GM18868 (cell line): Measurements from ENCODE around the gene ADARB2.
A peak's percentile ranks its signal among the peaks of the same experiment; 100 is the strongest.

ENCODE experiments used
- ATAC-seq: cut with Tn5 transposase; IDR thresholded peaks from one replicate; pipeline ENCODE4 v1.9.1; 2021; ENCODE audit warnings: mild to moderate bottlenecking, moderate library complexity; ENCODE audit not compliant: unreplicated experiment

Gene ADARB2

GRCh38 chr10:1736144-1736971 is 967 bp downstream of the ADARB2 start:
- ATAC-seq = no peak

GRCh38 chr10:1735562-1735961 is 1.8 kb downstream of the ADARB2 start:
- no peak for ATAC-seq

- ATAC-seq = no peak
Measured at GRCh38 chr10:1734288-1734687, 3.0 kb downstream of the ADARB2 start.

GRCh38 chr10:1733720-1734119 is 3.6 kb downstream of the ADARB2 start:
- no peak for ATAC-seq

GRCh38 chr10:1732564-1732996 is 4.7 kb downstream of the ADARB2 start:
- ATAC-seq = no peak

GRCh38 chr10:1731592-1731991 is 5.7 kb downstream of the ADARB2 start:
- peak; percentile 49 for ATAC-seq

GRCh38 chr10:1729751-1730150 is 7.6 kb downstream of the ADARB2 start:
- ATAC-seq = no peak

- no peak for ATAC-seq
Measured at GRCh38 chr10:1726861-1727260, 10.5 kb downstream of the ADARB2 start.

- no peak for ATAC-seq
Measured at GRCh38 chr10:1724921-1725488, 12.3 kb downstream of the ADARB2 start.

- no peak for ATAC-seq
Measured at GRCh38 chr10:1716839-1717238, 20.5 kb downstream of the ADARB2 start.

GRCh38 chr10:1715821-1716220 is 21.5 kb downstream of the ADARB2 start:
- peak; percentile 59 for ATAC-seq

GRCh38 chr10:1712944-1713671 is 24.2 kb downstream of the ADARB2 start:
- ATAC-seq = no peak

GRCh38 chr10:1712314-1712713 is 25.0 kb downstream of the ADARB2 start:
- ATAC-seq = no peak

GRCh38 chr10:1709161-1709560 is 28.2 kb downstream of the ADARB2 start:
- no peak for ATAC-seq

GRCh38 chr10:1708746-1709145 is 28.6 kb downstream of the ADARB2 start:
- ATAC-seq = no peak

- ATAC-seq = no peak
Measured at GRCh38 chr10:1706711-1707110, 30.6 kb downstream of the ADARB2 start.

GRCh38 chr10:1706256-1706655 is 31.1 kb downstream of the ADARB2 start:
- ATAC-seq = no peak

GRCh38 chr10:1698185-1698584 is 39.1 kb downstream of the ADARB2 start:
- no peak for ATAC-seq

GRCh38 chr10:1696106-1696505 is 41.2 kb downstream of the ADARB2 start:
- ATAC-seq = no peak

- no peak for ATAC-seq
Measured at GRCh38 chr10:1690086-1690485, 47.2 kb downstream of the ADARB2 start.

GRCh38 chr10:1688531-1688930 is 48.8 kb downstream of the ADARB2 start:
- ATAC-seq = no peak

- ATAC-seq = no peak
Measured at GRCh38 chr10:1687623-1688150, 49.6 kb downstream of the ADARB2 start.
